Esophagus squamous epithelium (tissue), 5 donors: ENCODE measurements around the gene HMOX1. TPM values are rescaled to one million over a fixed set of nuclear protein-coding genes. Genes with fewer than 3 reads are reported as not detected.
"Not testable (repeated sequence)": the region's sequence is repeated elsewhere in the genome, so short reads cannot be mapped to it uniquely, and the experiment has no call there.

Experiments
- DNase-seq: peaks from one replicate; lab custom pipeline; 2025; lab: John Stamatoyannopoulos, UW
- H3K27ac ChIP-seq, 4 donors: fragments of 200-600 bp; sonication (generic); one replicate each; pipeline ENCODE4 v1.5.1; 2016 to 2019; ENCODE audit warnings: mild to moderate bottlenecking in 1 of 4
- H3K27me3 ChIP-seq, 4 donors: fragments of 200-600 bp; sonication (generic); 1 replicate in 3 of 4; 2 replicates in 1 of 4; pipeline versions ENCODE4 v1.5.1 to v1.6.0; 2017 to 2021; ENCODE audit warnings: antibody characterized with exemption in 1 of 4
- H3K36me3 ChIP-seq, 3 donors: fragments of 200-600 bp; sonication (generic); one replicate each; pipeline ENCODE4 v1.5.1; 2016 to 2019
- H3K4me1 ChIP-seq, 3 donors: fragments of 200-600 bp; sonication (generic); one replicate each; pipeline ENCODE4 v1.5.1; 2017 to 2019
- H3K4me3 ChIP-seq, 4 donors: fragments of 200-600 bp; sonication (generic); 1 replicate in 3 of 4; 2 replicates in 1 of 4; pipeline ENCODE4 v1.5.1; 2016 to 2019; ENCODE audit warnings: mild to moderate bottlenecking in 2 of 4, moderate library complexity in 1 of 4
- H3K9me3 ChIP-seq, 3 donors: fragments of 200-600 bp; sonication (generic); one replicate each; pipeline ENCODE4 v1.5.1; 2016 to 2019
- POLR2A ChIP-seq, 4 donors: fragments of 450-650 bp; IDR thresholded peaks; one replicate each; pipeline ENCODE4 v1.6.1; 2017; ENCODE audit warnings: antibody characterized with exemption in 4 of 4, mild to moderate bottlenecking in 4 of 4, moderate library complexity in 3 of 4
- WGBS, 2 donors: methylation state at CpG; one replicate each; pipeline ENCODE4 v1.1.5; 2018; 5-methylcytosine and 5-hydroxymethylcytosine counted together
- intact Hi-C: fragments of 100-400 bp; cut with DNase I; formaldehyde crosslinking; loops from one replicate; pipeline ENCODE4 v1.15.0; 2022
- total RNA-seq, 4 donors: library from RNA; depleted of rRNA; stranded (reverse); fragments of >200 nt; gene quantifications; one replicate each; pipeline ENCODE4 v1.1.0, GENCODE V29; 2016
- TF ChIP-seq, protein P1 (sequence below), 6 experiments: fragments of 450-650 bp in 4 of 6; fragments of 200-600 bp in 2 of 6; sonication (generic) in 2 of 6; IDR thresholded peaks; one replicate each; pipeline ENCODE4 v1.5.1; 2016 to 2019; ENCODE audit warnings: antibody characterized with exemption in 6 of 6, mild to moderate bottlenecking in 4 of 6, moderate library complexity in 4 of 6
- donor health status: DM: yes; HTN: yes; CAD: no.

HMOX1 gene
- total RNA-seq, 4 donors from 2014 or later: 13.0 to 39.0 (median 18.3) TPM

DNA sequence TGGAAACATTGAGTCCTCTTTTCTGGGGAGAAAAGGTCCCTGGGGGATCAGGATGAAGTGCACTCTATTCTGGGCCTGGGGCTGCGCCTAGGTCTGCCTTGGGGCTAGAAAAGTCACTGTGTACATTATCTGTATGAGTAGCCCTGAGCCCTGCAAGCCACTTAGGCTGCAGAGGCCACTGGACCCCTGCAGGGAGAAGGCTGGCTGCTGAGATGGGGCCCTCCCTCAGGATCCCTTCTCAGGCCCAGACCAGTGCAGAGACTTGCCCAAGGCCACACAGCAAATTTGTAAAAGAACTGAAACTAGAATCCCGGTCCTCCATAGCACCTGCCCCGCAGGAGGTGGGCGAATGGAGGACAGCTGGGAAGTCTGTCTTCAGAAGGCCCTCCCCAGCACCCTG, 26.8 kb upstream of the HMOX1 start:
- H3K36me3 ChIP-seq: no peaks in the 10 kb centered on the region
- DNase-seq: no peak
- H3K4me1 ChIP-seq: peaks cover 18 to 41% (median 27%) of the 10 kb centered on the region in 3 donors
- intact Hi-C loops: no loop called here
- 83 to 84% methylated on average over 4 of the region's 4 CpGs for WGBS, 2 donors
- H3K9me3 ChIP-seq: no peaks in the 10 kb centered on the region
- TF ChIP-seq, protein P1, sequence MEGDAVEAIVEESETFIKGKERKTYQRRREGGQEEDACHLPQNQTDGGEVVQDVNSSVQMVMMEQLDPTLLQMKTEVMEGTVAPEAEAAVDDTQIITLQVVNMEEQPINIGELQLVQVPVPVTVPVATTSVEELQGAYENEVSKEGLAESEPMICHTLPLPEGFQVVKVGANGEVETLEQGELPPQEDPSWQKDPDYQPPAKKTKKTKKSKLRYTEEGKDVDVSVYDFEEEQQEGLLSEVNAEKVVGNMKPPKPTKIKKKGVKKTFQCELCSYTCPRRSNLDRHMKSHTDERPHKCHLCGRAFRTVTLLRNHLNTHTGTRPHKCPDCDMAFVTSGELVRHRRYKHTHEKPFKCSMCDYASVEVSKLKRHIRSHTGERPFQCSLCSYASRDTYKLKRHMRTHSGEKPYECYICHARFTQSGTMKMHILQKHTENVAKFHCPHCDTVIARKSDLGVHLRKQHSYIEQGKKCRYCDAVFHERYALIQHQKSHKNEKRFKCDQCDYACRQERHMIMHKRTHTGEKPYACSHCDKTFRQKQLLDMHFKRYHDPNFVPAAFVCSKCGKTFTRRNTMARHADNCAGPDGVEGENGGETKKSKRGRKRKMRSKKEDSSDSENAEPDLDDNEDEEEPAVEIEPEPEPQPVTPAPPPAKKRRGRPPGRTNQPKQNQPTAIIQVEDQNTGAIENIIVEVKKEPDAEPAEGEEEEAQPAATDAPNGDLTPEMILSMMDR (IDR thresholded peaks at IDR 0.05): no peak
- no peak for TF ChIP-seq POLR2A (IDR thresholded peaks at IDR 0.05)
- H3K27me3 ChIP-seq: peaks cover 0 to 4% (median 0%) of the 10 kb centered on the region in 4 donors
- peak overlapping the region in 2 of 4 donors; percentile 14 to 74 for H3K27ac ChIP-seq
- H3K4me3 ChIP-seq: no peak overlapping the region

DNA sequence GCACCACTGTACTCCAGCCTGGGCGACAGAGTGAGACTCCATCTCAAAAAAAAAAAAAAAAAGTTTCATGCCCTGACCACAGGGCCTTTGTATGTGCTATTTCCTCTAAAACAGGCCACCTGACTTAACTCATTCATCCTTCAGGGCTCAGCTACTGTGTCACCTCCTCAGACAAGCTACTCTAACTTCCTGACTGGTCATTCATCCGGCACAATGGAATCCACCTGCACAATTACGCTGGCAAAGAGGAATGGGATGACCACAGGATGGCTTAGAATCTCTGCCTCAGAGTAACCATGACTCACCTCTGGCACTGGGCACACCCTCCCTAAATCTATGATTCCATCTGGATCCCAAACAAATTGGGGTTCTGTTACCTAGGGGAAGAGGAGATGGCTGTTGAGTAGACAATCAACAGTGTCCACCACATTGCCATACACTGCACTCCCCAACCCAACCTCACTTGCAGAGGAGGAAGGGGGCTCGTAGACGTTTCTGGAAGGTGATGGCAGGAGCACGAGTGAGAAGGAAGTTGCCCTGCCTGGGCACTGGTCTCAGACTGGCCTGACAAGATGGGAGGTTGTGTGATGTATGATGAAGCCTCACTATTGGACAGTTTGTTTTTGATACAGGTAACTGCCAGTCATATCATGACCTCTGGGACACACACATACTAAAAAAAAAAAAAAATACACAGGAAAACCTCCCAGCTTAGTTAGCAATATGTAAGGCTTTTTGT, 22.8 kb upstream of the HMOX1 start:
- no peak for DNase-seq
- no peaks in the 10 kb centered on the region for H3K36me3 ChIP-seq
- peaks cover 0 to 36% (median 0%) of the 10 kb centered on the region in 4 donors for H3K27me3 ChIP-seq
- WGBS, 2 donors: 64 to 81% methylated on average over 3 of the region's 6 CpGs
- no peaks in the 10 kb centered on the region for H3K9me3 ChIP-seq
- no peak overlapping the region for H3K27ac ChIP-seq
- intact Hi-C loops: no loop called here
- no peak overlapping the region for H3K4me3 ChIP-seq
- peaks cover 0 to under 1% (median 0%) of the 10 kb centered on the region in 3 donors for H3K4me1 ChIP-seq
- TF ChIP-seq, protein P1 (IDR thresholded peaks at IDR 0.05): no peak
- TF ChIP-seq POLR2A (IDR thresholded peaks at IDR 0.05): no peak

DNA sequence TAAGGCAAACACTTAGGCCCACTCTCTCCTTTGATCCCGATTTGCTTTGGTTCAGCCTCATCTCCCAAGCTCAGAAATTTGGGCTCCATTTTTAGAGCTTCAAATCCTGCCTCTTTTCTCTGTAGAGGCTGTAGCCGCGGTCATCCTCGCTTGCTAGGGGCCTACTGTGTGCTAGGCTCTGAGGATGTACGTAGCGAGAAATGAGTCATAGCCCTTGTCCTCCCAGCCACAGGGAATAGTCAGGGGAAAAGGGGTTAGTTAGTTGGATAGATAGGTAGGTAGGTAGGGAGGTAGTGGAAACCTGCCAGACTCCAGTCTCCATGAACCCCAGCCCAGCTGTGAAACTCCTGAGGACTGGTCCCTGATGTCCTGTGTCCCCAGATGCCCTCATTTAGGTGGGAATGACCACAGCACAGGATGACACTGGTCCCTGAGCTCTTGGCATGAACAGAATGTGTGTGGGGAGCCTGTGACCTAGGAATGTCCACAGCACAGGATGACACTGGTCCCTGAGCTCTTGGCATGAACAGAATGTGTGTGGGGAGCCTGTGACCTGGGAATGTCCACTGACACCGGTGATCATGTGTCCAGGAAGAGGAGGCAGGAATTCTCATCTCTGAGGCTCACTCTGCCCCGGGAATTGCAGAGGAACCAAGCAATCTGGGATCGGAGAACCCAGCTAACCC, 21.4 kb upstream of the HMOX1 start:
- intact Hi-C loops: no loop called here
- Histone ChIP-seq H3K4me1 (peaks cover 0 to 6% (median 0%) of the 10 kb centered on the region in 3 donors), H3K27ac (no peak overlapping the region), H3K9me3 (no peaks in the 10 kb centered on the region), H3K27me3 (peaks cover 0 to 36% (median 0%) of the 10 kb centered on the region in 4 donors), H3K4me3 (no peak overlapping the region), H3K36me3 (no peaks in the 10 kb centered on the region)
- no peak for DNase-seq
- 73 to 80% methylated on average over 5 to 9 of the region's 9 CpGs for WGBS, 2 donors
- no peak for TF ChIP-seq POLR2A (IDR thresholded peaks at IDR 0.05)

DNA sequence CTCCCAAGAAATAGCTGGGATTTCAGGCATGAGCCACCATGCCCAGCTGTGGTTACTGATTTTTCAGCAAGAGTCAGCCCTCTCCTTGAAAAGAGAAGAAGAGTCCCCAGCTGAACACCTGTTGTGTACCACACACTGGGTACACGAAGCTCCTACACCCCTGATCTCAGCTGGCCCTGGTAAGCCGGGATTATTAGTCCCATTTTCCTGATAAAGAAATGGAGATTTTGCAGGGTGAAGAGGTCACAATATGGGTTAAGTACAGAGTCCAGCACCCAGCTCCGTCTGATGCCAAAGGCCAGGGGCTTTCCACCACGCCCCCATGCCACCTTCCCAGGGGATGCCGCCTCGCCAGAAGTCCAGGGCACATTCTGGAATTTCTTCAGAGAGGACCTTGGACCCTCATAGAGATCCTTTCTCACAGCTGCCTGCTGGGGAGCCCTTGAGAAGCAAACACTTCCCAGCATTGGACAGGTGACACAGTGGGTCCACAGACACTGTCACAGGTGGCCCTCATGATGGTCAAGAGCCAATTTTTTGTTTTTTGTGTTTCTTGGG, 19.8 kb upstream of the HMOX1 start:
- intact Hi-C loops: no loop called here
- Histone ChIP-seq H3K27ac (no peak overlapping the region), H3K4me1 (peaks cover 0 to 6% (median 0%) of the 10 kb centered on the region in 3 donors), H3K9me3 (no peaks in the 10 kb centered on the region), H3K27me3 (peaks cover 0 to 40% (median 0%) of the 10 kb centered on the region in 4 donors), H3K4me3 (no peak overlapping the region), H3K36me3 (no peaks in the 10 kb centered on the region)
- no peak for DNase-seq
- no peak for TF ChIP-seq POLR2A (IDR thresholded peaks at IDR 0.05)
- TF ChIP-seq, protein P1 (IDR thresholded peaks at IDR 0.05): no peak
- WGBS, 2 donors: 53 to 71% methylated on average over 2 to 6 of the region's 6 CpGs

DNA sequence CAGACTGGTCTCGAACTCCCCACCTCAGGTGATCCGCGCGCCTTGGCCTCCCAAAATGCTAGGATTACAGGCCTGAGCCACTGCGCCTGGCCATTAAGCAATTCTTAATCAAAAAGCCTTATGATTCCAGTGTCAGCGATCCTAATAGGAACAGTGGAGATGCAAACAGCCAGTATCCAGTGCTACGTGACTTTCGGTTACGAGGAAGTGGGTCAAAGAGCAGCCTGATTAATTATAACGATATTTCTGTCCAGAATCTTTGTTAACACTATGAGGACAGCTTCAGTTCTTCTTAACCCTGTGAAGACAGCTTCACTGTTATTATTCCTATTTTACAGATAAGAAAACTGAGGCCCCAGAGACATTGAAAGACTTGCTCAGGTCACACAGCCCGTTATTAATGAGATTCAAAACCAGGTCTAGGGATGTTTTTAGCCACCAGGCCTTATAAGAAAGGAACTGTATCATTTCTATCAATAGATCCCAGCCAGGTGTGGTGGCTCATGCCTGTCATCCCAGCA, 17.3 kb upstream of the HMOX1 start:
- no peaks in the 10 kb centered on the region for H3K9me3 ChIP-seq
- no peak for DNase-seq
- H3K4me1 ChIP-seq: peaks cover 0 to 16% (median 0%) of the 10 kb centered on the region in 3 donors
- peaks cover 0 to 42% (median 0%) of the 10 kb centered on the region in 4 donors for H3K27me3 ChIP-seq
- WGBS, 2 donors: 81 to 85% methylated on average over 6 to 7 of the region's 11 CpGs
- no peaks in the 10 kb centered on the region for H3K36me3 ChIP-seq
- TF ChIP-seq, protein P1 (IDR thresholded peaks at IDR 0.05): no peak
- no peak for TF ChIP-seq POLR2A (IDR thresholded peaks at IDR 0.05)
- intact Hi-C loops: no loop called here
- H3K27ac ChIP-seq: peak overlapping the region in 1 of 4 donors; percentile 21
- H3K4me3 ChIP-seq: no peak overlapping the region

DNA sequence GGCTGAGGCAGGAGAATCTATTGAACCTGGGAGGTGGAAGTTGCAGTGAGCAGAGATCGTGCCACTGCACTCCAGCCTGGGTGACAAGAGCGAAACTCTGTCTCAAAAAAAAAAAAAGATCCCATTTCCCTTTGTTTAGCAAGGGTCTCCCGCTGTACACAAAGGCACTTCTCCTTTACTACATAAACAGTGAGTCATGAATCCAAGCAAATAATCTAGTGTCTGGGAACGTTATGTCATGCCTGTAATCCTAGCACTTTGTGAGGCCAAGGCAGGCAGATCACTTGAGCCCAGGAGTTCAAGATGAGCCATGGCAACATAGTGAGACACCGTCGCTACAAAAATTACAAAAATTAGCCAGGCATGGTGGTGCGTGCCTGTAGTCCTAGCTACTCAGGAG, 16.7 kb upstream of the HMOX1 start:
- Histone ChIP-seq H3K4me1 (peaks cover 0 to 16% (median 0%) of the 10 kb centered on the region in 3 donors), H3K27ac (peak overlapping the region in 1 of 4 donors; percentile 21), H3K27me3 (peaks cover 0 to 42% (median 0%) of the 10 kb centered on the region in 4 donors)
- intact Hi-C loops, H3K36me3 ChIP-seq, H3K4me3 ChIP-seq, DNase-seq, H3K9me3 ChIP-seq: not testable (repeated sequence)
- WGBS, 2 donors: 57 to 58% methylated on average over 7 of the region's 7 CpGs
